GM21619 (cell line): Measurements from ENCODE around the gene NCK2.

Experiments used
- ATAC-seq: cut with Tn5 transposase; IDR thresholded peaks from one replicate; pipeline ENCODE4 v1.9.1; 2021; ENCODE audit not compliant: unreplicated experiment

NCK2 gene

DNA sequence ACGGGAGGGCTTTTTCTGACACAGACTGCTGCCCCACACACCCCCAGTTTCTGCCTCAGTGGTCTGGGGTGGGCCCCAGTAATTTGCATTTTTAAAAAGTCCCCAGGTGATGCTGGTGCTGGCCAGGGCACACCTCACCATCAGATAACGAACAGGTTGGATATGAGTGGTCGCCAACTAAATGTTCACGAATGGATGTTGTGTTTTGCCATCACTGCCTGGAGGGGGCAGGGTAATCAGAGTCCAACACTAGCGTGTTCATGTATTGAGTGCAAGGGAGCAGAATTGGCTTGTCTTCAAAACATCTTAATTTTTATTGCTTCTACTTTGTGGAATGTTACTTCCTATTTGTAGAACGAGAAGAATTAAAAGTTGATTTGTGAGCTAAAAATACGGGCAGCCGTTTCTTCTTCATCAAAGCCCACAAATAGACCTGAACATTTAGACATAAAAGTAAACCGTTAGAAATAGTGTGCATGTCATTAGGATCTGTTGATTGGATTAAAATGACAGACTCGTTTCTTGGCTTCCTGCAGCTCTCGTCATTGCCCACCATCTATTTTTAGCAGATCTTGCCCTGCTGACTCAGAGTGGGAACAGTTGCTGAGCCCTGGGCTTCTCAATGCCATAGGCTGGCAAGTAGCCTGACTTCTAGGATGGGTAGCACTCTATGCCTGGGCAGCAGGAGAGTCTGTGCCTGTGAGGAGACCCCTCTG is 45.2 kb downstream of the NCK2 start:
- peak; percentile 59 for ATAC-seq

DNA sequence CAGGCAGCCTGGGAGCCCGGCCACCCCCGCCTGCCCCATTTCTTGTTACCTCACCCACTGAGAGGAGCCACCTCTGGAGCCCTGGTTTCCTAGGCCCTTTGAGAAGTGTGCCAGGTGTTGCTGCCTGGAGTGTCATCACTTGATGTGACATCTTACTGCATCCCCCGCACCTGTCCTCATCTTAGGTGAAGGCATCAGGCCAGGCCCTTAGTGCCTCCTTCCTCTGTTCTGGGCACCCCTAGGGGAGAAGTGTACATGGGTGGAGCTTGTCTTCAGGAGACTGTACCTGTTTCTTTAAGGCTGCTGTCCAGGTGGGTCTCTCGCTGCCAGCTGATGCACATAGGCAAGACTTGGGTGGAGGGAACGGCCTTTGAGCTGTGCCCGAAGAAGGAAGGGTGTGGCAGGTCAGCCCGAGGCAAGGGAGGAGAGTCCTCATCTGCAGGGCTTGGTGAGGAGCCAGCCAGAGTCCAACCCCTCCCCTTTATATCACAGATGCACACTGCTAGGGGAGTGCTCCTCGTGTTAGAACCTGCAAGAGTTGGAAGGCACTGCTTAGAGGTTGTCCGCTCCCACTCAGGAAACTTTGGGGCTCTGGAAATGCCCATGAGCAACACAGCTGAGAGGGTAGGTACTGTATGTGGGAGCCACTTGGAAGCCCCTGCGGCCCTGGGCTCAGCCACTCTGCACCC is 45.9 kb downstream of the NCK2 start:
- no peak for ATAC-seq

DNA sequence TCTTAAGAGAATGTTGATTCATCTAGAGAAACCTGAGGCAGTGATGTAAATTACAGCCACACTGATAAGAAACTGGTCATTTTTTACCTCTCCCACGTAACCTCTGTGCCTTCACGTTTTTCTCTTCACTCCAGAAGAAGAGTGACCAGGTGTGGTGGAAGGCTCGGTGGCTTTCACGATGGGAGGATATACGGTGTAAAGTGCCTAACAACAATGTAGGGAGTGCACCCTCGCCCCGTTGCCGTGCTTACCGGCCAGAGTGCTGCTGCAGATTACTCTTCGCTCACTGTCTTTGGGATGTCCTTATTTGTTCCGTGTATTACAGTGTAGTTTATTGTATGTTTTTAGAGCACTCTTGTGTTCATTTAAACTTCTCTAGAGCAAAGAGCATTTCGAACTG is 46.5 kb downstream of the NCK2 start:
- ATAC-seq = no peak

DNA sequence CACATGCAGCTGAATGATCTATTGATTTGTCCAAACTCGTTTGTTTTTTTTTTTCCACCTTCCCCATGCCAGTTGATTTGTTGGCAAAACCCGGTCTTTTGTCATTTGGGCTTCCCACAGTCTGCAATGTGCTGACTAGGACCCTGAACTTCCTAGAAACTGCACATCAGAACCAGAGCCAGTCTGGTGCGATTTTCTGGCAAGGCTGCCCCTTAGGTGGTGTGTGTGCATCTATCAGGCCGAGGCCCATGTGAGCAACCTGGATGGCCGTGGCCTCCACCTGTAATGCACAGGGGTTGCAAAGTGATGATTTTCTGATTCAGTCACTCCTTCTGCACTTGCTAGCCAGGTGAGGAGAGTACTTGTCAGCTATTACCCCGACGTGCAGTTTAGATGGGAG is 47.8 kb downstream of the NCK2 start:
- no peak for ATAC-seq

DNA sequence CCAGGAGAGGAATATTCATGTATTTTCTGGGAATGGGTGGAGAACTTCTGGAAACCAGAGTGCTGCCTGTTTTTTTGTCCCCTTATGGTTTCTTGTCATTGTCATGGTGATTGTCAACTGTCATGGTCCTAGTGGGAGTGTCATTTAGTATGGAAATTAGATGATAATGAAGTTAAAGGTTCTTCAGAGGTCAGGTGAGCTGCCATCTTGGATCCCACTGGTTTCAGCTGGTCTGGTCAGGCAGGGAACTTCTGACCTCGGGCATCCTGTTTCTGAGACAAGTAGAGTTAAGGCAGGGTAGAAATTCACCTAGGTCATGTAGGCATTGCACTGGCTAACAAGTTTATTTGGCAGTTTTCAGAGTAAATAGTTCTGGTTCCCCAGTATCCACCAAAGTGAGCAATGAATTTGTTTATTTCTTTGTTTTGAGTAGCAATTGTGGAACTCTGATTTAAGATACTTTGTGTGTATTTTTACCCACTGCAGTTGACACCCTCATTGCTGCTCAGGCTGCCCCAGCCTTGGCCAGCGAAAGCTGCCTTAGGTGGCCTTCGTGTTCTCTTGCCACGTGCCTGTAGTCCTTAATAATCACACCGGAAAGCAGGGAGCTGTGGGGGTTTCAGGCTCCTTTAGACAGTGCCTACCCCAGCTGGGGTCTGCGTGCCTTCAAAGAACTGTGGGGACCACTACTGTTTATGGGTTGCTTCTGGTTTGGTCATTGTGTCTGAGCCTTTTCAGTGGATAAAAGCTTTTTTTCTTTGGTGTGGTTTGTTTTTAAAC is 48.7 kb downstream of the NCK2 start:
- no peak for ATAC-seq

DNA sequence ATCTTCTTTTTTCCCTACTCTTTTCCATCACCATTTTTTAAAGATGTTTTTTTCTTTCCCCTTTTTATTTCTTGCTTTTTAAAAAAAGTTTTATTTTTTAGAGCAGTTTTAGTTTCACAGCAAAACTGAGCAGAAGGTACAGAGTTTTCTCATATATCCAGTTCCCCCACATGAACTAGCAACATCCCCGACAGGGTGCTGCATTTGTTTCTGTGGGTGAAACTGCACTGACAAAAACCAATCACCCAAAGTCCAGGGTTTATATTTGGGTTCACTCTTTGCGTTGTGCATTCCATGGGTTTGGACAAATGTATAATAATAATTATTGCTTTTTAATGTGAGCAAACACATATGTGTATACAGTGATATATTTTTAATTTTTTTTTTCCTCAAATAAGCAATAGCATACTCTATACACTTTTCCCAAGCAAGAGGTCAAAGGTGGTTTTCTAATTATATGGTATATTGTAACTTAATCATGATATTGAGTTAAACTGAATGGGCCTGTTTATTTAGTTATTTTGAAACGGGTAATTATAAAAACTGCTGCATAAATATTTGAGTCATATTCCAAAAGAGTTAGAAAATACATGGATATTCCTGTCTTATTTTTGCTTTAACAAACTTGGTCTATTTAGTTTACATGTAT is 50.3 kb downstream of the NCK2 start:
- ATAC-seq = no peak

DNA sequence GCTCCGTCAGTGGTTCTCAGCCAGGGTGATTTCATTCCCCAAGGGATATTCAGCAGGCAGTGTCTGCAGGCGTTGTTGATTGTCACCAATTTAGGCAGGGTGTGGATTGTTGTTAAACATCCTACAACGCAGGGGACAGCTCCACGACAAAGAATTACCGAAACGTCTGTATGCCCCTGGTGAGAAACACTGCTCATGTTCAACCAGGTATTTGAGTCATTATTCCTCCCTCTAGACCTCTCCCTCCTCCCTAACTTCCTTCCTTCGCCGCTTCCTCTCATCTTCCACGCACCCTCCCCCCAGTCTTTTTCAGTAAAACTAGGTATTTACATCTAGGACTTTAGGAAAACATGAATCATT is 50.8 kb downstream of the NCK2 start:
- ATAC-seq = no peak

DNA sequence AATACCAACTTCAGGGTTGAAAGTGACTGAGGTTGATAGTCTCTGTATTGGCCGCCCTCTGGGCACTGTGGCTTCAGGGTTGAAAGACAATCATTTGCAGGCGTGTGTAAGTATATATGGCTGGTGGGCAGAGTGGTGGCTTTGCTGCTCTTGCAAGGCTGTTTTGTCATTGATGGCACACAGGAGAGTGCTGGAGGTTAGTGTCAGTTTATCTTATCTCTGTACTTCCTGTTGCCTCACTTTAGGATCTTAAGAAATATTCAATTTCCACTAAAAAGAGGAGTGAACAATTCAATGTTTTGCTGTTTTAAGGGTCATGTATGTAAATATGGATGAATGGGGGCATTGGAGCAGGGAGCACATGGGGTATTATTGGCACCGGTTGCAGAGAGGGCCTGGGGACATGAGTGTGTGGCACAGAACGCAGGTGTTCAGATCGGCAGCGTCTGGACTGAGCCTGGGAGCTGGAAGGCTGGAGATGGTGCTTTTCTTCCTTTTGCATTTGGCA is 51.5 kb downstream of the NCK2 start:
- ATAC-seq = no peak

DNA sequence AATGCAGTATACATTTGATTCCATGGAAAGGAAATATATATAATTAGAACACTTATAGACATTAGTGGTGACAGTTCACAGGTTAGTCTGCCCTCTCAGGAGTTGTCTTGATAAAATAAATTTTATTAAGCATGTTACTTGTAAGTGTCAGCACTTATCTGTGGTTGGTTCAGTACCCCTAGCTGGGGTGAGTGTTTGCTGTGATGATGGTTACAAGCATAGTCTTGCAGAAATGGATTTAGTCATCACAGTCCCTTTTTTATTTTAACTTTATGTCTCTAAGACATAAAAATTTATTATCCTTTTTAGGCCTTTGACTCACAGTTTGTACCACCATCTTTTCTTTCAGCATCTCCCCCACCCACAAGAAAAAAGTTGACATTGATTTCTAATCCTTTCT is 52.1 kb downstream of the NCK2 start:
- no peak for ATAC-seq

DNA sequence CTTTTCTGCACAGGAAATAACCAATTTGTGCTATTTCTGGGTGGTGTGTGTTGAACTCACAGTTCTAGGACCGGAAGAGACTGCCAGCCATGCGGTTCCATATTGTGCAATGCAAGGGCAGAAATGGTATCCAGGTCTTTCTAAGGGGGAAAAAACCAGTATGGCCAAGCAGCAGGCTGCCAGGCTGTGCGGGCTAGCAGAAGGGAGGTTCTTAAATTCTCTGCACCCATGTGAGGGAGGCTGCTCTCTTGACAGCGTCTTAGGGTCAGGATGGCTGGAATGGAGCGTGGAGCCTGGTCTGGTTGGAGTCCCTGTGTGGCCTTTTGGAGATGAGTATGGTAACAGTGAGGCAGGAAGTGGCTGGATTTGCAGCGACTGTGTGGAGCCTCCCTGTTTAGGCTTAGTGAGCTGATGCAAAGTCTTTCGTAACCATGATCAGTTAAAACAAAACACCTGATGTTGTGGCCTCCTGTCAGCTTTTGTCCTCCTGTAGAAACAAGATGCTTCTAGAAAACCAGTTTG is 52.6 kb downstream of the NCK2 start:
- ATAC-seq = peak; percentile 50

DNA sequence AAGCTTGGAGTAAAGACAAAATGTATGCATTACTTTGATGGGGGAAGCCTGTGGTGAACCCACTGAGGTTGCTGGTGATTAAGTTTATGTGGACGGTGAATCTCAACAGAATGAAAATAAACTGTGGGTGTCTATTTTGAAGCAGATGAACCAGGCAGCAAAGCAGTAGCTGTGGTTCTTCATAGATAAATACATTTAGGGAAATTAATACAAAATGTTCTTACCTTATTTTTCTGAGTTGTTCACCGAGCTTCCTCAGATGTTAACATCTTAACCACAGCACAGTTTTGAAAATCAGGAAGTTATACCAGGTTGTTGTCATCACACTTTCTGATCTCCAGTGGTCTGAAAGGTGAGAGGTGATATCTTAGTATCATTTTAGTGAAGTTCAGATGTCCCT is 53.9 kb downstream of the NCK2 start:
- no peak for ATAC-seq

DNA sequence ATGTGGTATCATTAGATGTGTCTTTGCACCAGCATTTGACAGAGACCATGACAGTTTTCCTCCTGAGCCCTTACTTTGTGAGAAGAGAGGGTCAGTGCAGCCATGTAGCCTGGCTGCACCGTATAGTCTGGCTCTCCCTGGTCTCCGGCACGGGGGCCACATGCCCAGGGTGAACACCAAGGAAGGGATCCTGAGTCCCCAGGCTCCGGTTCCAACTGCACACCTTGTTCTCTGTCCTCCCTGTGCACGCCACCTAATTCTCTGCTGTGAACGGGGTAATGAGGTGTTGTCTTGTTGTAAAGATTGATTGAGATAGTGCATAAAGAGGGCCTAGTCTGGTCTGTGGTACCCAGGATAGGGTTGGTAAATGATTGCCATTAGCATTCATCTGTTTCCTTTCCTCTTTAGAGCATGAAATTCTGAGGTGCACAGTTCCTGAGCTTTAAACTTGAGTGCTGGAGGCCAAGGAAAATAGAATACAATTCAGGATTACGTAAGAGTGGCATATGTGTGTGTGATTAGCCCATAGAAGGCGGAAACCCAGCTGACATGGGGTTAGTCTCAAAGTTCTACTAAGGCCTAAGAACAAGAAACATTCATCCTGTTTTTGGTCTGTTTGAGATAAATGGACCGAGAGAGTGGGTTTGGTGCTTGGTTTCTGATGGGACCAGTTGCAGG is 55.5 kb downstream of the NCK2 start:
- no peak for ATAC-seq

DNA sequence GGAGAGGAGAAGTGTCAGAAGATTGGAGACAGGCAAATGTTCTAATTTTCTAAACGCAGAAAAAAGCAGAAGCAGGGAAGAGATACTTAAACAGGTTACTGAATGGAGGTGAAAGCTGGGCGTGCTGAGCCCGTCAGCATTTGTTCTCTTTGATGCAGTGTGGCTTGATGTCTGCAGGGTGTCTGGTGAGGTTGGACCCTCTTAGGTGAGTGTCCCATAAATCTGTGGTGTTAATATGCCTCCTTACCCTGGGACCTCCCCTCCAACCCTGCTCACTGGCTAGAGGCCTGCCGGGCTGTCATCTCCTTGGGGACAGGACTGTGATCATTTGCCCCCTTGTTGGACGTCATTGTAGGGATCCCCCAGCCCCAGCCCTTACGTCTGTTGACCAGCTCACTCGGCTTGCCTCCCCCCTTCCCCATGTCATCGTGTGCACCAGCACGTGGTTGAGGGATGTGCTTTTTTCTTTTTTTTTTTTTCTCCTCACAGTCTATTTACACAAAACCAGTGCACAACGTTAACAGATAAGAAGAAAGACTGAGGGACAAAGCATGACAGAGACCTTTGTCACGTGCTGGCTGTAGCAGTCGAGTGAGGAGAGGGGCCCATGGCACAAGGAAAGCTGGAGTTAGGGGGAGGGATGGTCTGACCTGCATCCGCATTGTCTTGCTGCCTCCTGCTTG is 56.4 kb downstream of the NCK2 start:
- ATAC-seq = no peak

DNA sequence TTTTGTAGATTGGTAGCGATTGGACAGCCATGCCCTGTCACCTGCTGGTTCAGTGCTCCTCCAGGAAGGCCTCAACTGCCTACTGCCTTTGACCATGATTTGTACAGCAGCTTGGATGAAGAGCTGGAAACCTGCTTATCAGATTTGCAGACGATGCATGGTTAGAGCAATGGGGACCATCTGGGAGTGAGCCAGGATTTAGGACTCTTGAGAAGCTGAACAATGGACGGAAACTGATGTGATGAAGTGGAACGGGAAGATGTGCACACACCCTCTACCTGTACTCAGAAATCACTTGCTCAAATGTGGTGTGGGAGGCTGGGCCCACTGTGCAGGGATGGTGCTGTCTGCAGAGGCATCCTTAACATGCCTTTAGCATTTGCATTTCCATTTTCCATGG is 57.2 kb downstream of the NCK2 start:
- no peak for ATAC-seq

DNA sequence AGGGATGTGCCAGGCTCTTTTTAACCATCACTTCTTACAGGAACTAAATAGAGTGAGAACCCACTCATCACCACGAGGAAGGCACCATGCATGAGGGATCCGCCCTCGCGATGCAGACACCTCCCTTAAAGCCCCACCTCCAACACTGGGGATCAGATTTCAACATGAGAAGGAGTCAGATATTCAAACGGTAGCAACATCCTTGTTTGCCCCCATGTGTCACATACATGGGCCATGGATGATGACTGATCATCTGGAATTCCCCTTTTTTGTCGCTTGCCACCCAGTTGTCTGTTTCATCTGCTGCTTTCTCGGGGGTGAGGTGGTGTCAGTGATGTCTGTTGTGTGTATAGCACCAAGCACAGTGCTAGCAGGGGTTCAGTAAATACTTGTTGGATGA is 57.9 kb downstream of the NCK2 start:
- peak; percentile 53 for ATAC-seq

DNA sequence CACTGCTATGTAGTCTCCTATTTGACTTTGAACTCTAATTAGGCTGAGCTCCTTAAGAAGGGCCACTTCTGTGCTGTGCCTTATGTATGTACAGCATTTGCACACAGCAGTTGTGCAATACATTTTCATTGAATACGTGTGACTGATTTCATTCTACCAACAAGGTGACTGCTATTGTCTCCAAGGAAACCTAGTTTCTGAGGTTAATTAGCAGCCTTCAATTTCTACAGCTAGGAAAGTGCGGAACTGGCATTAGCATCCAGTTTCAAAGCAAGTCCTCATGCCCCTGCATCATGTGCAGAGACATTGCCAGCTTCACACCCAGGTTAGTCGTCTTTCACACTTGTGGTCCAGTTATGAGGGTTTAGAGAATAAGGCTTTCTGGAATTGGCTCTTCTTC is 58.6 kb downstream of the NCK2 start:
- ATAC-seq = no peak

DNA sequence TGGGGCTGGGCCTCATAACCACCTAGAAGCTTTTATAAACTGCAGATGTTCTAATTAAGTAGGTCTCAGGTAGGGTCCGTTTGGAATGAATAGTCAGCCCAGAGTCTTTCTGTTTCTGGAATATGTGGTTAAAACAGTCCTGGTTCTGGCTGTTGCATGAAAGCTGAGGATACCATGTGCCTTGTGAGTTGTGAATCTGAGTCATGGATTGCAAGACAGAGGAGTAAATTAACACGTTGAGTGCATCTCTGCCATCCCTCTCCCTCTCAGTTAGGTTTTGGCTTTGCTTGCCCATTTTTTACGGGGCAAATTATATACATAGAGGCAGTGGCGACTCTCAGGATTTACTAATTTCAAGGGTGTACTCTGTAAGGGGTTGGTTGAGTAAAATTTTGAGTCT is 59.1 kb downstream of the NCK2 start:
- ATAC-seq = no peak

DNA sequence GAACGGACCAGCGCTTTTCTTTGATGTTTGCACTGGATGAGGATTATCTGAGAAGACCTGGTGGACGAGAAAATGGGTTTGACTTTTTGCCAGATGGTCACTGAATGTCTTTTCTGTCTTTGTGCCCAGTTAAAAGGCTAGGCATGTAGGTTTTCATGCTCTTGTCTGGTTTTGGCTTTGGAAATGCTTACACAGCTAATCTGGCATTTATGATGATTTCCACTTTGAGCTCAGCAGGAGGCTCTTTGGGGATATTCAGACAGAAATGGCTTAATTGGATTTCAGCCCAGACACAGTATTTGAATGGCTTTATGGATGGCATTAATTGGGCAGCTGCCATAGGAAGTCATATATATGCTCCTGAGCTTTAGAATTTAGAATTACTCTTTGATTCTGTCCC is 59.6 kb downstream of the NCK2 start:
- no peak for ATAC-seq

DNA sequence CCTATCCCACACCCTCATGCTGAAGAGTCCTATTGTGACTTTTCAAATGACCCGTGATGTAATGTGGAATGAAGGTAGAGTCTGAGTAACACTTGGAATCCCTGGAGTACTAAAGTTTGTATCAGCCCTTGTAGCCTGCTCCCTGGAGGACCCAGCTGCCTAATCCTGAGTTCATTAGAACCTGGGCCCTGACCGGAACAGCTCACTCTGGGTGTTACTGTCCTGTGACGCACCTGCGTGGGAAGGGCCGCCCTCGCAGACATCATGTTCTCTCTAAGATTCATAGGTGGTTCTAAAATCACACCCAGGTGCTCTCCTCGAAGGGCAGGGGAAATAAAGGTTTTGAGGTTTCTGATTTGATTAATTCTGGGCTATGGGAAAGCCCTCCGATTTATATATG is 62.3 kb downstream of the NCK2 start:
- no peak for ATAC-seq

DNA sequence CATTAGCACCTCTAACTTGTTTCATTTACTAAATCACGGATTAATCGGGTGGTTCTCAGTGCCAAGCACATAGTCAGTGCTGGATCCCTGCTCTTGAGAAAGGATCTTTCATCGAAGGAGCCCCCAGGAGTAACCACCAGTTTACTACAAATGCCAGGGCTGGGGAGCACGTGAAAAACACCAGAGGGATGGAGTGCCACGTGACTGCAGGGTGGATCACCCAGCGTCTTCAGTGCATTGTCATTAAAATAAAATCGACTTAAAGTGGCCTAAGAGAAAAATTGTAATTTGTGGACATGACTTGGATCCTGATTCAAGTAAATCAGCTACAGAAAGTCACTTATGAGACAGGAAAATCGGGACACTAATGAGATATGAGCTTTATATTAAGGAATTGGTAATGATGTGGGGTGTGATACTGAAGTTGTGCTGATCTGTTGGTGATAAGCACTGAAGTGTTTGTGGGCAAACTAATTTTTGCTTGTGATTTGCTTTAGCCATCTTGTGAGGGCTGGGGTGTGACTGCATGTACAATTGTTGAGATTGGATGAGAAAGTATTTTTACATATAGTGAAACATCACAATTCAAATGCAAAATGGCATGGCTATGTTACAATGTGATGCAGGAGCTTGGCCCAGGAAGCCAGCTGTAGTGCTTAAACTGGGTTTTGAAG is 63.8 kb downstream of the NCK2 start:
- ATAC-seq = no peak
